Muscle layer of duodenum (tissue), 2 donors: Measurements from ENCODE around the gene SUV39H2.
"Not testable (repeated sequence)": the region's sequence is repeated elsewhere in the genome, so short reads cannot be mapped to it uniquely, and the experiment has no call there.

ENCODE experiments used
- H3K27ac ChIP-seq: one replicate; pipeline ENCODE4 v1.7.0; 2013; ENCODE audit warnings: mild to moderate bottlenecking, low read length
- H3K27me3 ChIP-seq: one replicate; pipeline ENCODE4 v1.7.0; 2013; ENCODE audit warnings: low read depth, mild to moderate bottlenecking, control low read depth, low read length
- H3K36me3 ChIP-seq, 2 donors: one replicate each; pipeline ENCODE4 v1.7.0; 2013; ENCODE audit warnings: low read length in 2 of 2, control low read depth in 1 of 2, mild to moderate bottlenecking in 1 of 2; ENCODE audit not compliant: insufficient read depth in 2 of 2, control insufficient read depth in 1 of 2
- H3K4me1 ChIP-seq, 2 donors: one replicate each; pipeline ENCODE4 v1.7.0; 2013; ENCODE audit warnings: low read length in 2 of 2, mild to moderate bottlenecking in 2 of 2, control low read depth in 1 of 2, moderate library complexity in 1 of 2; ENCODE audit not compliant: insufficient read depth in 2 of 2, control insufficient read depth in 1 of 2
- H3K4me3 ChIP-seq, 2 donors: one replicate each; pipeline ENCODE4 v1.7.0; 2013; ENCODE audit warnings: low read length in 2 of 2, low read depth in 1 of 2, mild to moderate bottlenecking in 1 of 2
- H3K9me3 ChIP-seq, 2 donors: one replicate each; pipeline ENCODE4 v1.7.0; 2013; ENCODE audit warnings: low read length in 2 of 2, control low read depth in 1 of 2, mild to moderate bottlenecking in 1 of 2; ENCODE audit not compliant: control insufficient read depth in 1 of 2
- donor health status: healthy.

The SUV39H2 gene

GRCh38 chr10:14844948-14845347 is 33.7 kb upstream of the SUV39H2 start:
- H3K27ac ChIP-seq: no peak overlapping the region
- peaks cover 37 to 45% of the 10 kb centered on the region in 2 donors for H3K36me3 ChIP-seq
- no peaks in the 10 kb centered on the region for H3K27me3 ChIP-seq

GRCh38 chr10:14852236-14852635 is 26.4 kb upstream of the SUV39H2 start:
- Histone ChIP-seq H3K27me3 (no peaks in the 10 kb centered on the region), H3K36me3 (peaks cover 23 to 31% of the 10 kb centered on the region in 2 donors), H3K4me3 (no peak overlapping the region), H3K4me1 (no peaks in the 10 kb centered on the region), H3K9me3 (no peaks in the 10 kb centered on the region), H3K27ac (no peak overlapping the region)

More at GRCh38 chr10:14844948-14845347, 33.7 kb upstream of the SUV39H2 start:
- Histone ChIP-seq H3K9me3 (no peaks in the 10 kb centered on the region), H3K4me1 (no peaks in the 10 kb centered on the region), H3K4me3 (no peak overlapping the region)

- peaks cover 32 to 41% of the 10 kb centered on the region in 2 donors for H3K36me3 ChIP-seq
- H3K27ac ChIP-seq: no peak overlapping the region
- H3K4me3 ChIP-seq: no peak overlapping the region
- H3K4me1 ChIP-seq: no peaks in the 10 kb centered on the region
- no peaks in the 10 kb centered on the region for H3K9me3 ChIP-seq
- H3K27me3 ChIP-seq: no peaks in the 10 kb centered on the region
Observed at GRCh38 chr10:14855453-14855852, 23.2 kb upstream of the SUV39H2 start.

- H3K27ac ChIP-seq: no peak overlapping the region
- no peaks in the 10 kb centered on the region for H3K27me3 ChIP-seq
- no peaks in the 10 kb centered on the region for H3K4me1 ChIP-seq
- H3K4me3 ChIP-seq: no peak overlapping the region
- H3K36me3 ChIP-seq: peaks cover 19 to 27% of the 10 kb centered on the region in 2 donors
- H3K9me3 ChIP-seq: no peaks in the 10 kb centered on the region
Observed at GRCh38 chr10:14858338-14858960, 20.2 kb upstream of the SUV39H2 start.

- Histone ChIP-seq H3K4me1 (no peaks in the 10 kb centered on the region), H3K4me3 (no peak overlapping the region), H3K27ac (no peak overlapping the region), H3K36me3 (peaks cover 17 to 27% of the 10 kb centered on the region in 2 donors), H3K9me3 (no peaks in the 10 kb centered on the region), H3K27me3 (no peaks in the 10 kb centered on the region)
Observed at GRCh38 chr10:14859043-14859442, 19.6 kb upstream of the SUV39H2 start.

- no peaks in the 10 kb centered on the region for H3K27me3 ChIP-seq
- H3K4me1 ChIP-seq: no peaks in the 10 kb centered on the region
- peaks cover 0 to 3% of the 10 kb centered on the region in 2 donors for H3K9me3 ChIP-seq
- H3K27ac ChIP-seq: no peak overlapping the region
- no peak overlapping the region for H3K4me3 ChIP-seq
- H3K36me3 ChIP-seq: peaks cover 14 to 27% of the 10 kb centered on the region in 2 donors
Observed at GRCh38 chr10:14859775-14860174, 18.9 kb upstream of the SUV39H2 start.

GRCh38 chr10:14860791-14861190 is 17.9 kb upstream of the SUV39H2 start:
- Histone ChIP-seq H3K4me1 (no peaks in the 10 kb centered on the region), H3K9me3 (peaks cover 0 to 3% of the 10 kb centered on the region in 2 donors), H3K27ac (peak overlapping the region; percentile 32), H3K4me3 (no peak overlapping the region), H3K27me3 (no peaks in the 10 kb centered on the region), H3K36me3 (peaks cover 13 to 27% of the 10 kb centered on the region in 2 donors)

GRCh38 chr10:14864466-14864865 is 14.2 kb upstream of the SUV39H2 start:
- H3K4me3 ChIP-seq, H3K27ac ChIP-seq, H3K9me3 ChIP-seq, H3K4me1 ChIP-seq, H3K27me3 ChIP-seq: not testable (repeated sequence)
- H3K36me3 ChIP-seq: peaks cover 19 to 20% of the 10 kb centered on the region in 2 donors

- H3K27ac ChIP-seq, H3K9me3 ChIP-seq, H3K4me3 ChIP-seq, H3K27me3 ChIP-seq, H3K4me1 ChIP-seq: not testable (repeated sequence)
- peaks cover 23 to 24% of the 10 kb centered on the region in 2 donors for H3K36me3 ChIP-seq
Observed at GRCh38 chr10:14864871-14865270, 13.8 kb upstream of the SUV39H2 start.

GRCh38 chr10:14873090-14873760 is 5.4 kb upstream of the SUV39H2 start:
- Histone ChIP-seq H3K4me1 (peaks cover 0 to 10% of the 10 kb centered on the region in 2 donors), H3K9me3 (no peaks in the 10 kb centered on the region), H3K4me3 (no peak overlapping the region), H3K27ac (no peak overlapping the region), H3K36me3 (peaks cover 16% of the 10 kb centered on the region in 2 donors), H3K27me3 (no peaks in the 10 kb centered on the region)

GRCh38 chr10:14875941-14876340 is 2.7 kb upstream of the SUV39H2 start:
- no peaks in the 10 kb centered on the region for H3K27me3 ChIP-seq
- no peak overlapping the region for H3K27ac ChIP-seq
- no peak overlapping the region for H3K4me3 ChIP-seq

More at GRCh38 chr10:14875941-14876340, 2.7 kb upstream of the SUV39H2 start:
- peaks cover 7 to 22% of the 10 kb centered on the region in 2 donors for H3K4me1 ChIP-seq
- H3K36me3 ChIP-seq: peaks cover 0 to 7% of the 10 kb centered on the region in 2 donors
- no peaks in the 10 kb centered on the region for H3K9me3 ChIP-seq
